ENCODE data around the gene SOX14. TPM values are rescaled to one million over a fixed set of nuclear protein-coding genes. Genes with fewer than 3 reads are reported as not detected.

The SOX14 gene
- total and polyA plus RNA-seq, 2 of the 4 experiments (the other 2 are of a cell fraction) = not detected

DNA sequence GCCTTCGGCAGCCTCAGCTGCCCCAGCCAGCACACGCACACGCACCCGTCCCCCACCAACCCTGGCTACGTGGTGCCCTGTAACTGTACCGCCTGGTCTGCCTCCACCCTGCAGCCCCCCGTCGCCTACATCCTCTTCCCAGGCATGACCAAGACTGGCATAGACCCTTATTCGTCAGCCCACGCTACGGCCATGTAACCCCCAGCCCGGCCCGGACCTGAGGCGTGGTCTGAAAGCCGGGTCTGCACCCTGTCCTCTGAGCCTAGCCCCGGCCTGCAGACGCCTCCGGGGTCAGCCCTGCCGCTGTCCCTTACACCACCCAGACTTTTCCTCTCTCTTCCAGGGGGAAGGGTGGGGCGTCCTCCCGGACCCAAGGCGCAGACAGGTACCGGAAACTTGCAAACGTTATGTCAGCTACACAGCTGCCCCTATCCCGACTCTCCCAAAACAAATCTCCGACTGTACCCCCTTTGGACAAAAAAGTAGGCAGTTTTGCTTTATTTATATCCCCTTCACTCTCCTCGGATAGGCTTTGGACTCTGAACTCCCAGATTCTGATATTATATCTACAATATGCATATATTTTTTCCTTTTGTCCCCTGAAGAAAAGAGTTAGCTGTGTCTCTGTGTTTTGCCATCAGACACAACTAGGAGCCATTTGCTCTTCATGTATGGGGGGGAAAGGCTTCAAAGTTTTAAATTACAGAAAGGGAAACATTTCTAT is 1.4 kb downstream of the SOX14 start:
- Histone ChIP-seq H3K9me1 (ENCODE audit: insufficient read depth, low read length) (no peaks in the 10 kb centered on the region), H3K9ac (ENCODE audit: low read depth, low read length) (no peak overlapping the region), H3K27me3 (ENCODE audit: control insufficient read depth, insufficient read depth, low read length) (peaks cover 88% of the 10 kb centered on the region), H3K4ac (ENCODE audit: low read depth, low read length) (no peak overlapping the region), H3K9me3 (ENCODE audit: control insufficient read depth, insufficient read depth, low read length) (peaks cover 2% of the 10 kb centered on the region; the same call in 1 of the 2 replicates), H4K5ac (ENCODE audit: low read depth, low read length) (no peak overlapping the region), H3K56ac (ENCODE audit: extremely low read depth, insufficient read depth, low read length) (no peak overlapping the region), H4K20me1 (ENCODE audit: insufficient read depth, low read length) (no peaks in the 10 kb centered on the region), H2AFZ (replicated peaks; ENCODE audit: low read length, poor library complexity) (no peak overlapping the region), H2BK5ac (ENCODE audit: low read depth, low read length, poor library complexity, severe bottlenecking) (no peak overlapping the region), H4K91ac (ENCODE audit: insufficient read depth, low read depth, low read length) (no peak overlapping the region), H3K27ac (ENCODE audit: insufficient read depth, low read length) (no peak overlapping the region), H3K23ac (ENCODE audit: low read depth, low read length) (no peak overlapping the region), H4K8ac (ENCODE audit: low read depth in 2 of 2, low read length in 2 of 2) (no peak overlapping the region), H2BK20ac (ENCODE audit: low read depth, low read length) (no peak overlapping the region), H3K18ac (ENCODE audit: low read depth, low read length) (no peak overlapping the region), H2AK9ac (replicated peaks; ENCODE audit: low read depth, low read length, poor library complexity) (no peak overlapping the region), H3K36me3 (ENCODE audit: control insufficient read depth, insufficient read depth, low read length) (no peaks in the 10 kb centered on the region), H3K79me1 (ENCODE audit: low read depth in 1 of 2, low read length in 2 of 2) (no peaks in the 10 kb centered on the region), H2BK120ac (ENCODE audit: low read depth, low read length) (no peak overlapping the region), H3K4me1 (ENCODE audit: control insufficient read depth, insufficient read depth, low read length) (no peaks in the 10 kb centered on the region), H3K4me2 (ENCODE audit: low read depth, low read length) (no peak overlapping the region), H2AK5ac (ENCODE audit: low read depth, low read length) (no peak overlapping the region), H3K4me3 (ENCODE audit: insufficient read depth, low read depth, low read length) (no peak overlapping the region), H2BK15ac (ENCODE audit: low read depth, low read length) (no peak overlapping the region), H3K14ac (replicated peaks; ENCODE audit: low read depth, low read length) (no peak overlapping the region)
- DNase-seq = no peak
- 3% methylated on average over 8 of the region's 27 CpGs; no CpG with 5 or more reads in 1 of the 2 experiments for WGBS, 2 experiments (ENCODE audit: extremely low coverage in 2 of 2, insufficient read length in 1 of 2)
- no peak for TF ChIP-seq RFX5 (IDR thresholded peaks at IDR 0.05; ENCODE audit: low read depth, low read length)
- no peak for TF ChIP-seq NFE2L2 (IDR thresholded peaks at IDR 0.05; ENCODE audit: low read depth, low read length)
- no peak for TF ChIP-seq CHD1 (IDR thresholded peaks at IDR 0.05; ENCODE audit: low read depth, low read length)
- TF ChIP-seq, protein P1, sequence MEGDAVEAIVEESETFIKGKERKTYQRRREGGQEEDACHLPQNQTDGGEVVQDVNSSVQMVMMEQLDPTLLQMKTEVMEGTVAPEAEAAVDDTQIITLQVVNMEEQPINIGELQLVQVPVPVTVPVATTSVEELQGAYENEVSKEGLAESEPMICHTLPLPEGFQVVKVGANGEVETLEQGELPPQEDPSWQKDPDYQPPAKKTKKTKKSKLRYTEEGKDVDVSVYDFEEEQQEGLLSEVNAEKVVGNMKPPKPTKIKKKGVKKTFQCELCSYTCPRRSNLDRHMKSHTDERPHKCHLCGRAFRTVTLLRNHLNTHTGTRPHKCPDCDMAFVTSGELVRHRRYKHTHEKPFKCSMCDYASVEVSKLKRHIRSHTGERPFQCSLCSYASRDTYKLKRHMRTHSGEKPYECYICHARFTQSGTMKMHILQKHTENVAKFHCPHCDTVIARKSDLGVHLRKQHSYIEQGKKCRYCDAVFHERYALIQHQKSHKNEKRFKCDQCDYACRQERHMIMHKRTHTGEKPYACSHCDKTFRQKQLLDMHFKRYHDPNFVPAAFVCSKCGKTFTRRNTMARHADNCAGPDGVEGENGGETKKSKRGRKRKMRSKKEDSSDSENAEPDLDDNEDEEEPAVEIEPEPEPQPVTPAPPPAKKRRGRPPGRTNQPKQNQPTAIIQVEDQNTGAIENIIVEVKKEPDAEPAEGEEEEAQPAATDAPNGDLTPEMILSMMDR (conservative IDR thresholded peaks at IDR 0.05; ENCODE audit: low read depth, low read length) = no peak
- CTCF ChIA-PET = no interaction called here
- dilution Hi-C loops (cut with HindIII; ENCODE audit: low sequenced_read_pairs, unreplicated experiment) (no loop called here), in situ Hi-C loops (cut with MboI; ENCODE audit: low sequenced_read_pairs) (no loop called here), intact Hi-C loops (cut with micrococcal nuclease) (no loop called here)
- no peak for ATAC-seq (ENCODE audit: low read depth)
- POLR2A ChIA-PET (ENCODE audit: unreplicated experiment) = no interaction called here
- no TSS peak for BruUV-seq (replicated peaks)

All from IMR-90 (cell line).